GM18526 (cell line): Measurements from ENCODE around the gene SCNN1B.

Experiments
- POLR2A ChIP-seq: IDR thresholded peaks from 3 replicates; pipeline ENCODE4 v1.6.1; 2011; ENCODE audit not compliant: insufficient read length; ENCODE audit errors: extremely low read depth

SCNN1B gene

GRCh38 chr16:23378256-23378655 is 76.2 kb downstream of the SCNN1B start:
- no peak for TF ChIP-seq POLR2A

GRCh38 chr16:23378921-23379320 is 76.8 kb downstream of the SCNN1B start:
- no peak for TF ChIP-seq POLR2A

- no peak for TF ChIP-seq POLR2A
Observed at GRCh38 chr16:23379707-23380106, 77.6 kb downstream of the SCNN1B start.

DNA sequence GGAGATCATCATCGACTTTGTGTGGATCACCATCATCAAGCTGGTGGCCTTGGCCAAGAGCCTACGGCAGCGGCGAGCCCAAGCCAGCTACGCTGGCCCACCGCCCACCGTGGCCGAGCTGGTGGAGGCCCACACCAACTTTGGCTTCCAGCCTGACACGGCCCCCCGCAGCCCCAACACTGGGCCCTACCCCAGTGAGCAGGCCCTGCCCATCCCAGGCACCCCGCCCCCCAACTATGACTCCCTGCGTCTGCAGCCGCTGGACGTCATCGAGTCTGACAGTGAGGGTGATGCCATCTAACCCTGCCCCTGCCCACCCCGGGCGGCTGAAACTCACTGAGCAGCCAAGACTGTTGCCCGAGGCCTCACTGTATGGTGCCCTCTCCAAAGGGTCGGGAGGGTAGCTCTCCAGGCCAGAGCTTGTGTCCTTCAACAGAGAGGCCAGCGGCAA is 78.4 kb downstream of the SCNN1B start:
- TF ChIP-seq POLR2A: no peak

DNA sequence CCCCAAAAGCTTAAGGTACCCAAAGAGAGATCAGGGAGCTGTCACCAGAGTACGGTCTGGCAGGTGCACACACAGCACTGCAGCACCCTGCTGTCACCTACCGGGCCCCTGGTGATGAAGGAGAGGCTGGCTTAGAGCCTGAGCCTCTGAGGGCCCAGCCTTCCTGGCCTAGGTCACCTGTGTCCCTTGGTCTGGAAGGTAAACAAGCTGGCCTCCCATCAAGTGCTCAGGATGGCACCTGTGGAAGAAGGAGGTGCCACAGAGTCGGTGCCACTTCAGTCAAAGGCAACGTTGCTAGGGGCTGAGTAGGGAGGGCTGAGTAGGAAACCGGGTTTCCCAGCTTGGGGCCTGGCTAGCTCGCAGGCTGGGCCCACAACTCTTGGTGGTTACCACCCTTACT is 80.2 kb downstream of the SCNN1B start:
- no peak for TF ChIP-seq POLR2A

DNA sequence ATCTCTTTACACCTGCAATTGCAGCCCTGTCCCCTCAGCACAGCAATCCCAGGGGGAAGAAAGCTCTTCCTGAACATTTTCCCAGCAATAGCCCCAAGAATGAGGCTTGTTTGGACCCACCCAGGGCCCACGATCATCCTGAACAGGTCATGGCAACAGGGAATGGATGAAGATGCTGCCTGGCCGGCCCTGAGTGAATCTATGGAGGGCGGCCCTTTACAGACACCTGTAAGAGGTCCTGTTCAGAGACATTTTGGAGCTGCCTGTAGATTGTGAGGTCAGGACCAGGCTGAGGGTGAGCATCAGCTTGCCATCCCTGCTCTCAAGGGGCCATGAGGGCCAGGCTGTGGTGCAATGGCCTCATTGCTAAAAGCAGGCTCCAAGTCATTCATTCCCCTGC is 81.8 kb downstream of the SCNN1B start:
- no peak for TF ChIP-seq POLR2A

- TF ChIP-seq POLR2A: no peak
Observed at GRCh38 chr16:23384878-23385277, 82.8 kb downstream of the SCNN1B start.

GRCh38 chr16:23385441-23385840 is 83.3 kb downstream of the SCNN1B start:
- no peak for TF ChIP-seq POLR2A

DNA sequence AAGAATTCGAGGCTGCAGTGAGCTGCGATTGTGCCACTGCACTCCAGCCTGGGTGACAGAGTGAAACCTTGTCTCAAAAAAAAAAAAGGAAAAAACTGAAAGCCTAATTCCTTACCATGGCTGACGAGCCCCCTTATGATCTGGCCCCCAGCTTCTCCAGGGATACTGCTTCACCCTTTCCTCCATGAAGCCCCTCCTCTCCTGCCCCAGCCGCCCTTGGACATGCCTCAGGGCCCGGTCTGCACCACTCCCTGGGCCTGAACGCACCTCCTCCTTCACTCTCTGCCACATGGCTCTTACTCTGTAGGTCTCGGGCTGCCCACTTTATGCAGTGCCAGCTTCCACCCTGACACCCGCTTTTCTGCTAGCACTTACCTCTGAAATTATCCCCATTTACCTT is 85.6 kb downstream of the SCNN1B start:
- TF ChIP-seq POLR2A: no peak

DNA sequence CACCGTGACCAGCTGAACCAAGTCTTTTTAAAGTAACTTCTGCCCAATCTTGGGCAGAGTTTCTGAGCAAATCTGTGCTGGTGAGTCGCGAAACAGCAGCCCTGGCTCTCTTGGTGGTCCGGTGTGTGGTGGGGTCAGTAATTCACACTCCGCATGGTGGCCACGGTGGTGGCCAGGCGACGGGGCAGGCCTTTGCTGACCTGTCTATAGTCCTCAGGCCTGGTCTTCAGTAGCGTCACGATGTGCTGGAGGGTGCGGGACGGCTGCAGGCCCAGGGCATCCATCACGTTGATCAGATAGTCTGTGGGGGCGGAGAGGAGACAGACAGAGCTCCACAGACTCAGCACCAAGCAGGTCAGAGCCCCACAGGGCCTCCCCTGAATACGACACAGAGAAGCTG is 86.7 kb downstream of the SCNN1B start:
- no peak for TF ChIP-seq POLR2A

DNA sequence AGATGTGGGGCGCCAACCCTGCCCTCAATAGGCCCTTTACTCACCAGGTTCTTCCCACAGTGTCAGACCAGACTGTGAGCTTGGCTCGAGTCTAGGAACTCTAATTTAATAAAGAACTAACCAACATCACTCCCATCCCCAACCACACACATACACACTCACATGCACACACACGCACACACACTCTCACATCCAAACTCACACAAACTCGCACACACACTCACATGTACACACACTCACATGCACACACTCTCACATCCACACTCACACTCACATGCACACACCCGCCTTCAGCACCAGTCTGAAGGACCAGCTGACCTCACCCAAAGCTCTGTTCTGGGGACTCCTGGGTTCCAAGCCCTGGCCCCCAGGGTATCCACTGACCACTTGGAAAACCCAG is 87.1 kb downstream of the SCNN1B start:
- TF ChIP-seq POLR2A: no peak

GRCh38 chr16:23391381-23392222 is 89.5 kb downstream of the SCNN1B start:
- no peak for TF ChIP-seq POLR2A

- no peak for TF ChIP-seq POLR2A
Observed at GRCh38 chr16:23392223-23392600, 90.1 kb downstream of the SCNN1B start.

DNA sequence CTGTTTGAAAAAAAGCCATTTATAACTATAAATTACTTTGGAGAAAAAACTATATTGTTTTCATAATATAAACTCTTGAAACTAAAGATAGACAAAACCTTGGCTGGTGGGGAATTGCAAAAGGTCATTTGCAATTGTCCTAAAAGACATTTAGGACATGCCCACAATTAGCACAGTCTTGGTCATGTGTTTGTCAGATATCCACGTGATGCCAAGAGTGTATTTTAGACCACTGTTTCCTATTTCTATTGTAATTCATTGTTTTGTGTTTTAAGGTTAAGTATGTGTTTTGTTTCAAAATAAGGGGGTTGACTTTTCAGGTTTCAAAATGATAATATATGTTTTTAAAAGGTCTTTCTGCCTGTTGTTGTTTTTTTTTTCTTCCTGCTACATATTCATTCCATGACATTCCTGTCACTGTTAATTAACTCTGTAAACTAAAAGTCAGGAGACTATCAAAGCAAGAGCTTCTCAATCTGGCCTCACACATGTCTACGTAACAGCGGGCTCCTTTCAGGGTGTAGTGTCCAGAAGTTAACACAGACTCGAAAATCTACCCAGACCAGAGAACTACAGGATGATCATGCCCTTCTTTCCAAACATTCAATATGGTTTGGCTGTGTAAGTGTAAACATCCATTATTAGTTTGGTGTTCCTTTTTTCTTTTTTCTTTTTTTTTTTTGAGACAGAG is 92.2 kb downstream of the SCNN1B start:
- TF ChIP-seq POLR2A: no peak

GRCh38 chr16:23395732-23396131 is 93.6 kb downstream of the SCNN1B start:
- TF ChIP-seq POLR2A: no peak

- TF ChIP-seq POLR2A: no peak
Observed at GRCh38 chr16:23397464-23397863, 95.4 kb downstream of the SCNN1B start.

GRCh38 chr16:23398987-23399805 is 97.1 kb downstream of the SCNN1B start:
- TF ChIP-seq POLR2A: no peak
